Tibial nerve (tissue), 3 donors: Measurements from ENCODE around the gene PLEKHG5.

Experiments used
- POLR2A ChIP-seq, 2 donors: fragments of 450-650 bp; IDR thresholded peaks; one replicate each; pipeline ENCODE4 v1.6.1; 2017; ENCODE audit warnings: antibody characterized with exemption in 2 of 2, mild to moderate bottlenecking in 2 of 2, moderate library complexity in 2 of 2
- TF ChIP-seq, protein P1 (sequence below), 5 experiments: fragments of 200-600 bp in 3 of 5; fragments of 450-650 bp in 2 of 5; sonication (generic) in 3 of 5; IDR thresholded peaks; one replicate each; pipeline ENCODE4 v1.5.1; 2016 to 2019; ENCODE audit warnings: antibody characterized with exemption in 5 of 5, mild to moderate bottlenecking in 3 of 5, moderate library complexity in 2 of 5

DNA sequence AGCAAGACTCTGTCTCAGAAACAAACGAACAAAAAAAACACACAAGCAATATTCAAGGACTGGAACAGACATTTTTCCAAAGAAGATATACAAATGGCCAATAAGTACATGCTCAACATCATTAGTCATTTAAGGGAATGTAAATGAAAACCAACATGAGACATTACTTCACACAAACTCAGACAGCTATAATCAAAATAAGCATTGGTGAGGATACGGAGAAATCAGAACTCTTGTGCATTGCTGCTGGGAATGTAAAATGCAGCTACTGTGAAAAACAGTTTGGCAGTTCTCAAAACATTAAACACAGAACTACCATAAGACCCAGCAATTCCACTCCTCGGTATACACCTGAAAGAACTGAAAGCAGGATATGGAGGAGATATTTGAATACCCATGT, 47.5 kb upstream of the PLEKHG5 start:
- no peak for TF ChIP-seq POLR2A (IDR thresholded peaks at IDR 0.05)
- TF ChIP-seq, protein P1, sequence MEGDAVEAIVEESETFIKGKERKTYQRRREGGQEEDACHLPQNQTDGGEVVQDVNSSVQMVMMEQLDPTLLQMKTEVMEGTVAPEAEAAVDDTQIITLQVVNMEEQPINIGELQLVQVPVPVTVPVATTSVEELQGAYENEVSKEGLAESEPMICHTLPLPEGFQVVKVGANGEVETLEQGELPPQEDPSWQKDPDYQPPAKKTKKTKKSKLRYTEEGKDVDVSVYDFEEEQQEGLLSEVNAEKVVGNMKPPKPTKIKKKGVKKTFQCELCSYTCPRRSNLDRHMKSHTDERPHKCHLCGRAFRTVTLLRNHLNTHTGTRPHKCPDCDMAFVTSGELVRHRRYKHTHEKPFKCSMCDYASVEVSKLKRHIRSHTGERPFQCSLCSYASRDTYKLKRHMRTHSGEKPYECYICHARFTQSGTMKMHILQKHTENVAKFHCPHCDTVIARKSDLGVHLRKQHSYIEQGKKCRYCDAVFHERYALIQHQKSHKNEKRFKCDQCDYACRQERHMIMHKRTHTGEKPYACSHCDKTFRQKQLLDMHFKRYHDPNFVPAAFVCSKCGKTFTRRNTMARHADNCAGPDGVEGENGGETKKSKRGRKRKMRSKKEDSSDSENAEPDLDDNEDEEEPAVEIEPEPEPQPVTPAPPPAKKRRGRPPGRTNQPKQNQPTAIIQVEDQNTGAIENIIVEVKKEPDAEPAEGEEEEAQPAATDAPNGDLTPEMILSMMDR (IDR thresholded peaks at IDR 0.05): no peak
